GM23338 (cell line): Measurements from ENCODE around the gene HDAC8. TPM values are rescaled to one million over a fixed set of nuclear protein-coding genes. Genes with fewer than 3 reads are reported as not detected.

Experiments
- ATAC-seq: fragments of 200-7000 bp; cut with Tn5 transposase; 3 replicates; pipeline ENCODE4 v1.9.1; 2020
- DNase-seq: peaks from one replicate; pipeline ENCODE4 v3.0.0-alpha.2; 2015; ENCODE audit warnings: low spot score
- H2AFZ ChIP-seq: fragments of 200-600 bp; sonication (generic); 2 replicates; pipeline ENCODE4 v1.8.0; 2016; ENCODE audit warnings: antibody characterized with exemption, mild to moderate bottlenecking, moderate library complexity
- H3F3A ChIP-seq: fragments of 200-600 bp; sonication (generic); replicated peaks from 2 replicates; pipeline ENCODE4 v1.8.0; 2017; ENCODE audit warnings: antibody characterized with exemption, mixed run types, low read depth
- H3K27ac ChIP-seq: fragments of 200-600 bp; sonication (generic); 2 replicates; pipeline ENCODE4 v1.6.1; 2016; ENCODE audit warnings: low read depth
- H3K27me3 ChIP-seq: fragments of 200-600 bp; sonication (generic); 2 replicates; pipeline ENCODE4 v1.8.0; 2016; ENCODE audit warnings: mild to moderate bottlenecking, mixed run types, moderate library complexity; ENCODE audit not compliant: insufficient read depth
- H3K36me3 ChIP-seq: fragments of 200-600 bp; sonication (generic); 2 replicates; pipeline ENCODE4 v1.8.0; 2016; ENCODE audit warnings: mild to moderate bottlenecking; ENCODE audit not compliant: insufficient read depth
- H3K4me1 ChIP-seq: fragments of 200-600 bp; sonication (generic); 2 replicates; pipeline ENCODE4 v1.8.0; 2016; ENCODE audit warnings: mild to moderate bottlenecking, moderate library complexity; ENCODE audit not compliant: insufficient read depth
- H3K4me2 ChIP-seq: fragments of 200-600 bp; sonication (generic); 2 replicates; pipeline ENCODE4 v1.7.1; 2017; ENCODE audit warnings: mixed run types
- H3K4me3 ChIP-seq: fragments of 200-600 bp; sonication (generic); 2 replicates; pipeline ENCODE4 v1.6.1; 2016; ENCODE audit warnings: mixed run types
- H3K79me2 ChIP-seq: fragments of 200-600 bp; sonication (generic); replicated peaks from 2 replicates; pipeline ENCODE4 v1.8.0; 2017; ENCODE audit warnings: mild to moderate bottlenecking; ENCODE audit not compliant: insufficient read depth
- H3K9me2 ChIP-seq: fragments of 200-600 bp; sonication (generic); 2 replicates; pipeline ENCODE4 v1.8.0; 2017; ENCODE audit not compliant: insufficient read depth
- H4K20me1 ChIP-seq: fragments of 200-600 bp; sonication (generic); replicated peaks from 2 replicates; pipeline ENCODE4 v1.8.0; 2017; ENCODE audit warnings: mild to moderate bottlenecking; ENCODE audit not compliant: insufficient read depth
- H3K27ac Mint-ChIP-seq: 2 replicates; pipeline ENCODE4 v1.8.0; 2020; ENCODE audit warnings: inconsistent platforms, mild to moderate bottlenecking, moderate library complexity, mixed read lengths
- H3K27me3 Mint-ChIP-seq: 3 replicates; pipeline ENCODE4 v1.8.0; 2022; ENCODE audit warnings: low read depth, mild to moderate bottlenecking, moderate library complexity, mixed read lengths, inconsistent platforms; ENCODE audit not compliant: insufficient read depth, poor library complexity
- H3K36me3 Mint-ChIP-seq: 3 replicates; pipeline ENCODE4 v1.8.0; 2021; ENCODE audit warnings: low read depth, mild to moderate bottlenecking, inconsistent platforms, moderate library complexity, mixed read lengths
- H3K4me1 Mint-ChIP-seq: 3 replicates; pipeline ENCODE4 v1.8.0; 2020; ENCODE audit warnings: mild to moderate bottlenecking, inconsistent platforms, mixed read lengths
- H3K4me3 Mint-ChIP-seq: 3 replicates; pipeline ENCODE4 v1.8.0; 2021; ENCODE audit warnings: moderate library complexity, mild to moderate bottlenecking, inconsistent platforms, mixed read lengths
- H3K9me3 Mint-ChIP-seq: 3 replicates; pipeline ENCODE4 v1.8.0; 2020; ENCODE audit warnings: moderate library complexity, mild to moderate bottlenecking, inconsistent platforms, mixed read lengths
- CREB1 ChIP-seq: fragments of 250-450 bp; sonication (Bioruptor Pico); IDR thresholded peaks from 2 replicates; pipeline ENCODE4 v1.5.0; 2020; ENCODE audit warnings: low read depth, mild to moderate bottlenecking, moderate library complexity
- EZH2phosphoT487 ChIP-seq: fragments of 200-600 bp; sonication (generic); IDR thresholded peaks from one replicate; pipeline ENCODE4 v1.8.1; 2018; ENCODE audit warnings: antibody characterized with exemption; ENCODE audit not compliant: unreplicated experiment
- JUNB ChIP-seq: IDR thresholded peaks from one replicate; pipeline ENCODE4 v1.6.1; 2016; ENCODE audit warnings: antibody characterized with exemption; ENCODE audit not compliant: unreplicated experiment
- NANOG ChIP-seq: IDR thresholded peaks from 2 replicates; pipeline ENCODE4 v1.6.1; 2016; ENCODE audit warnings: antibody characterized with exemption, borderline replicate concordance
- POLR2AphosphoS5 ChIP-seq: IDR thresholded peaks from 2 replicates; pipeline ENCODE4 v1.6.1; 2016; ENCODE audit warnings: antibody characterized with exemption, low read depth
- ZNF331 ChIP-seq: fragments of 250-450 bp; sonication (Bioruptor Pico); IDR thresholded peaks from 2 replicates; pipeline ENCODE4 v1.5.0; 2020; ENCODE audit warnings: low read depth, mild to moderate bottlenecking, moderate library complexity
- ZNF462 ChIP-seq: fragments of 250-450 bp; sonication (Bioruptor Pico); IDR thresholded peaks from 2 replicates; pipeline ENCODE4 v1.5.0; 2020; ENCODE audit warnings: mild to moderate bottlenecking, moderate library complexity
- polyA plus RNA-seq: library from polyadenylated mRNA; unstranded; fragments of >200 nt; fragmentation: Nextera tagmentation; extraction: Ambion mirVana; gene quantifications from 2 replicates; pipeline ENCODE4 v1.2.1, GENCODE V29; 2016
- total RNA-seq: library from RNA; depleted of rRNA; stranded (reverse); fragments of >200 nt; shearing (Covaris generic); gene quantifications from 2 replicates; pipeline ENCODE4 v1.2.3, GENCODE V29; 2014
- TF ChIP-seq, protein P1 (sequence below): IDR thresholded peaks from one replicate; pipeline ENCODE4 v1.6.1; 2018; ENCODE audit warnings: antibody characterized with exemption; ENCODE audit not compliant: unreplicated experiment
- TF ChIP-seq, protein P2 (sequence below): IDR thresholded peaks from 2 replicates; pipeline ENCODE4 v1.6.1; 2016; ENCODE audit warnings: antibody characterized with exemption

HDAC8 gene
- total and polyA plus RNA-seq, 2 experiments from 2014 or later: 21.6 to 28.7 TPM

GRCh38 chrX:72330131-72330530, 242.5 kb downstream of the HDAC8 start:
- Histone ChIP-seq H4K20me1 (no peaks in the 10 kb centered on the region), H3K4me1 (no peaks in the 10 kb centered on the region), H3K27ac (no peak overlapping the region), H2AFZ (no peak overlapping the region), H3K36me3 (no peaks in the 10 kb centered on the region), H3K4me2 (no peak overlapping the region), H3K27me3 (no peaks in the 10 kb centered on the region), H3F3A (no peaks in the 10 kb centered on the region), H3K9me2 (no peaks in the 10 kb centered on the region), H3K79me2 (no peaks in the 10 kb centered on the region), H3K4me3 (no peak overlapping the region)
- peaks cover 11% of the 10 kb centered on the region for H3K36me3 Mint-ChIP-seq
- H3K9me3 Mint-ChIP-seq: peaks cover 6% of the 10 kb centered on the region; the same call in 1 of the 3 replicates
- TF ChIP-seq ZNF331 (CRISPR knock-in tag): peak; percentile 86
- TF ChIP-seq POLR2AphosphoS5: no peak
- no peak for TF ChIP-seq ZNF462 (CRISPR knock-in tag)
- peaks cover 18% of the 10 kb centered on the region for H3K4me1 Mint-ChIP-seq
- H3K27ac Mint-ChIP-seq: no peak overlapping the region
- no peak overlapping the region for H3K4me3 Mint-ChIP-seq
- peaks cover 7% of the 10 kb centered on the region for H3K27me3 Mint-ChIP-seq
- no peak for ATAC-seq
- no peak for DNase-seq

- Histone ChIP-seq H3K79me2 (no peaks in the 10 kb centered on the region), H3K4me3 (no peak overlapping the region), H3K4me2 (no peak overlapping the region), H3K4me1 (no peaks in the 10 kb centered on the region), H3K27me3 (no peaks in the 10 kb centered on the region), H3F3A (no peaks in the 10 kb centered on the region), H3K36me3 (no peaks in the 10 kb centered on the region), H3K9me2 (no peaks in the 10 kb centered on the region), H2AFZ (no peak overlapping the region), H3K27ac (no peak overlapping the region), H4K20me1 (no peaks in the 10 kb centered on the region)
- H3K4me1 Mint-ChIP-seq: peaks cover 19% of the 10 kb centered on the region
- DNase-seq (no peak), ATAC-seq (no peak)
- H3K4me3 Mint-ChIP-seq: no peak overlapping the region
- H3K9me3 Mint-ChIP-seq: peaks cover 6% of the 10 kb centered on the region; the same call in 1 of the 3 replicates
- peaks cover 9% of the 10 kb centered on the region for H3K36me3 Mint-ChIP-seq
- peaks cover 7% of the 10 kb centered on the region for H3K27me3 Mint-ChIP-seq
- no peak overlapping the region for H3K27ac Mint-ChIP-seq
- TF ChIP-seq, protein P1, sequence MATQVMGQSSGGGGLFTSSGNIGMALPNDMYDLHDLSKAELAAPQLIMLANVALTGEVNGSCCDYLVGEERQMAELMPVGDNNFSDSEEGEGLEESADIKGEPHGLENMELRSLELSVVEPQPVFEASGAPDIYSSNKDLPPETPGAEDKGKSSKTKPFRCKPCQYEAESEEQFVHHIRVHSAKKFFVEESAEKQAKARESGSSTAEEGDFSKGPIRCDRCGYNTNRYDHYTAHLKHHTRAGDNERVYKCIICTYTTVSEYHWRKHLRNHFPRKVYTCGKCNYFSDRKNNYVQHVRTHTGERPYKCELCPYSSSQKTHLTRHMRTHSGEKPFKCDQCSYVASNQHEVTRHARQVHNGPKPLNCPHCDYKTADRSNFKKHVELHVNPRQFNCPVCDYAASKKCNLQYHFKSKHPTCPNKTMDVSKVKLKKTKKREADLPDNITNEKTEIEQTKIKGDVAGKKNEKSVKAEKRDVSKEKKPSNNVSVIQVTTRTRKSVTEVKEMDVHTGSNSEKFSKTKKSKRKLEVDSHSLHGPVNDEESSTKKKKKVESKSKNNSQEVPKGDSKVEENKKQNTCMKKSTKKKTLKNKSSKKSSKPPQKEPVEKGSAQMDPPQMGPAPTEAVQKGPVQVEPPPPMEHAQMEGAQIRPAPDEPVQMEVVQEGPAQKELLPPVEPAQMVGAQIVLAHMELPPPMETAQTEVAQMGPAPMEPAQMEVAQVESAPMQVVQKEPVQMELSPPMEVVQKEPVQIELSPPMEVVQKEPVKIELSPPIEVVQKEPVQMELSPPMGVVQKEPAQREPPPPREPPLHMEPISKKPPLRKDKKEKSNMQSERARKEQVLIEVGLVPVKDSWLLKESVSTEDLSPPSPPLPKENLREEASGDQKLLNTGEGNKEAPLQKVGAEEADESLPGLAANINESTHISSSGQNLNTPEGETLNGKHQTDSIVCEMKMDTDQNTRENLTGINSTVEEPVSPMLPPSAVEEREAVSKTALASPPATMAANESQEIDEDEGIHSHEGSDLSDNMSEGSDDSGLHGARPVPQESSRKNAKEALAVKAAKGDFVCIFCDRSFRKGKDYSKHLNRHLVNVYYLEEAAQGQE: no peak
- TF ChIP-seq, protein P2, sequence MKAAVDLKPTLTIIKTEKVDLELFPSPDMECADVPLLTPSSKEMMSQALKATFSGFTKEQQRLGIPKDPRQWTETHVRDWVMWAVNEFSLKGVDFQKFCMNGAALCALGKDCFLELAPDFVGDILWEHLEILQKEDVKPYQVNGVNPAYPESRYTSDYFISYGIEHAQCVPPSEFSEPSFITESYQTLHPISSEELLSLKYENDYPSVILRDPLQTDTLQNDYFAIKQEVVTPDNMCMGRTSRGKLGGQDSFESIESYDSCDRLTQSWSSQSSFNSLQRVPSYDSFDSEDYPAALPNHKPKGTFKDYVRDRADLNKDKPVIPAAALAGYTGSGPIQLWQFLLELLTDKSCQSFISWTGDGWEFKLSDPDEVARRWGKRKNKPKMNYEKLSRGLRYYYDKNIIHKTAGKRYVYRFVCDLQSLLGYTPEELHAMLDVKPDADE: no peak
- TF ChIP-seq EZH2phosphoT487: no peak
- no peak for TF ChIP-seq NANOG
- no peak for TF ChIP-seq ZNF331 (CRISPR knock-in tag)
- TF ChIP-seq JUNB: no peak
- TF ChIP-seq CREB1: no peak
Observed at GRCh38 chrX:72326605-72327300, 245.9 kb downstream of the HDAC8 start.
